ENCODE data around the gene B3GALT2.

DNA sequence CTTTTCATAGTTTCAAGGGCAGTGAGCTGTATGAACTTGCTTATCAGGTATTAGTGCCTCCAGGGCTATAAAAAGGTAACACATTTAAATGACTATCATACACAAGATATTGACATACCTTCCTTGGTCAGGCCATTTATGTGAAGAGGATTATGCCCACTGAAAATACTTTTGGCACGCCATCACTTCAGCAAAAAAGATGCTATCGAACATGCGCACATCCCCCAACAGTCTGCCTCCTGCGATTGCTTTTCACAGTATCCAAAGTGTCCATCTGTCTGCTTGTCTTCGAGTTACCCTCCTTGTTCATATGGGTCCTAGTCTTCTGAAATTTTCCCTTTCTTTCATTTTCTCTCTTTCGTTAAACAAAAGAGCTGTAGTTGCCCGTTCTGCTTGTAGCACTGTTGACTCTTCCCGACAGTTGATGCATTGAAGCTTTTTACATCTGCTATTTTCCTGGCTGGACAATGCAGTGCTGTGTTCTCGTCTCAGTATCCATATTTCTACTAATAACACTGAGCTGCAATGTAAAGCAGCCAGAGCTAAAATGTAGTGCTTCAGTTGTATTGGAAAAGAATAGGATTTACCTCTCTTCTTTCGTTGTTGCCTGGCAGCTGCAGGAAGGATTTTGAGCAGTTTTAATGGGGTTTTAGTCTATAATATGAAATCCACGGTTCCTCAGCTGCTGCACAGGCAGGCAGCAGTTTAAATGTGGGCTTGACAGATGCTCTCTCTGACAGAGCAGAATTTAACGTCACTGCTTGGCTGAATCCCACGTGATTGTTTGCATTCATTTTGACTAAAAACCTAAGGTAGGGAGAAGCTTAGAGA, at the start of gene B3GALT2:
- TF ChIP-seq POLR2A (IDR thresholded peaks at IDR 0.05; ENCODE audit: low read length) (no peak), GATA1 (IDR thresholded peaks at IDR 0.05; ENCODE audit: low read depth, low read length) (no peak)
